GM18868 (cell line): Measurements from ENCODE around the gene RUFY4.
"Not testable (repeated sequence)": the region's sequence is repeated elsewhere in the genome, so short reads cannot be mapped to it uniquely, and the experiment has no call there.

Experiments used
- ATAC-seq: cut with Tn5 transposase; IDR thresholded peaks from one replicate; pipeline ENCODE4 v1.9.1; 2021; ENCODE audit warnings: mild to moderate bottlenecking, moderate library complexity; ENCODE audit not compliant: unreplicated experiment

Gene RUFY4

DNA sequence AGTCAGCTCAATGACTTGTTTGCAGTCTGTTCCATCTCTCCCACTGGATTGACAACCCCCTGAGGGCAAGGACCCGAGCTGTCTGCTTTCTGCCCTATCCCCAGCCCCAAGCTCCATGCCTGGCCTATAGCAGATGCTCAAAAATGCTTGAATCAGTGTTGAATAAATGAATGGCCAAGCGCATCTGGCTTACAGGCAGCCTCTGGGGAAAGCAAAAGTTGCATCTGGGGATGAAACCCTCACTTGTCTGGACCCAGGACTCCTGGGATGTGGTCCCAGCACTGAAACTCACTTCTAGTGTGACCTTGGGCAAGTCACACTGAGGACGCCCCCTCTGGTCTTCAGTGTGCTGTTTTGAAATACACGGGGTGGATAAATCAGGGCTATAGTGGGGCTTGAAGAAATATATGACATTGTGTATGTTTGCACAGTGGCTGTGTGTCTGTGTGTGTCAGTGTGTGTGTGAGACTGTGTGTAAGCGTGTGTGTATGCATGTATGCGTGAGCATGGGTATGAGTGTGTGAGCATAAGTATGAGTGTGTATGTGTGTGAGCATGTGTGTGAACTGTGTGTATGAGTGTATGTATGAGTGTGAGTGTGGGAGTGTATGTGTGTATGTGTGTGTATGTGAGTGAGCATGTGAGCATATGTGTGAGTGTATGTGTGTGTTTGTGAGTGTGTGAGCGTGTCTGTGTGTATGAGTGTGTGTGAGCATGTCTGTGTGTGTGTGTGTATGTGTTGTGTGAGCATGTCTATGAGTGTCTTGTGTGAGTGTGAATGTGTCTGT lies 38.5 kb upstream of the RUFY4 start:
- ATAC-seq, result no peak

DNA sequence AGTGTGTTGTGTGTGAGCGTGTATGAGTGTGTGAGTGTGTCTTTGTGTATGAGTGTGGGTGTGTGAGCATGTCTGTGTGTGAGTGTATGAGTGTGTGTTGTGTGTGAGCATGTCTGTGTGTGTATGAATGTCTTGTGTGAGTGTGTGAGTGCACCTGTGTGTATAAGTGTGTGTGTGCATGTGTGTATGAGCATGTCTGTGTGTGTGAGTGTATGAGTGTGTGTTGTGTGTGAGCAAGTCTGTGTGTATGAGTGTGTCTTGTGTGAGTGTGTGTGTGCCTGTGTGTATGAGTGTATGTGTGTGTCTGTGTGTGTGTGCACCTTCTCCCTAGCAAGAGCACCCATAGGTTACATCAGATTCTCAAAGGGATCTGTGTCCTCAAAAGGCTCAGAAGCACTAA lies 37.8 kb upstream of the RUFY4 start:
- no peak for ATAC-seq

GRCh38 chr2:218031771-218032257 lies 37.2 kb upstream of the RUFY4 start:
- no peak for ATAC-seq

GRCh38 chr2:218032336-218033171 lies 36.5 kb upstream of the RUFY4 start:
- ATAC-seq, result no peak

GRCh38 chr2:218033208-218033589 lies 35.9 kb upstream of the RUFY4 start:
- no peak for ATAC-seq

DNA sequence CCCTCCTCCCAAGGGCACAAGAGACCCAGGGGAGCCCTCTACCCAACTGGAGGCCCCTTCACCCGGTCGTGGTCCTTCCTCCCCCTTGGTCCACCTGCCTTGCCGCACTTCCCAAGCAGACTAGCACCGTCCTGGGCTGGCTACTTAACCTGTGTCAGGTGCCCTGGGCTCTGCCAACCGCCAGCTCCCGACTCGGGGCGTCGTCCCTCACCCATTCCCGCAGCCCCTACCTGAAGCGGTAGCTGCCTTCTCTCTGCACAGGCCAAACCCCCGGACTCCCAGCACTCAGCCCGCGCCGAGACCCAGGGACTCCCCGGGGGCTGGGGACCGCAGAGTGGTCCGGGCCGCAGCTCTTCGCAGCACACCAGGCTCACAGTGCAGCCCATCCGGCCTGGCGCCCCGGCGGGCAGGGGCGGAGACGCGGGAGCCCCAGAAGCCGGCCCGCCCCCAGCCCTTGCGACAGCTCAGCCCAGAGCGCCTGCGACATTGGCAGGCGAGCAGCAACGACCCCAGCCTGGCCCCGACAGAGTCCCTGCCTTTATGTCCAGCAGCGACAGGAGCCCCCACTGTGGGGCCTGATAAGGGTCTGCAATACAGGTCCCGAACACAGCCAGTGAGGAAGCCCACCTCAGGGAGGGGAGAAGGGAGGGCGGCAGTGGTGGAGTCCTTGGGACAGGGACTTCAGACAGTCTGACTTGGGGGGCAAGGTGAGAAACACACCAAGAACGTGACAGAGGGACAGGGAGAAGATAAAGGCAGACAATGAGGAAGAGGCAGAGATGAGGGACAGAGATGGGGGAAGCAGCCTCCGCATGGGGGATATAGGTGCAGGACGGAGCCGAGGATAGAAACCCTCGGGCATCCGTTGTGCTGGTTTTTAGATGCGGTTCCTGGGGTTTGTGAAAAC lies 35.2 kb upstream of the RUFY4 start:
- ATAC-seq, result no peak

DNA sequence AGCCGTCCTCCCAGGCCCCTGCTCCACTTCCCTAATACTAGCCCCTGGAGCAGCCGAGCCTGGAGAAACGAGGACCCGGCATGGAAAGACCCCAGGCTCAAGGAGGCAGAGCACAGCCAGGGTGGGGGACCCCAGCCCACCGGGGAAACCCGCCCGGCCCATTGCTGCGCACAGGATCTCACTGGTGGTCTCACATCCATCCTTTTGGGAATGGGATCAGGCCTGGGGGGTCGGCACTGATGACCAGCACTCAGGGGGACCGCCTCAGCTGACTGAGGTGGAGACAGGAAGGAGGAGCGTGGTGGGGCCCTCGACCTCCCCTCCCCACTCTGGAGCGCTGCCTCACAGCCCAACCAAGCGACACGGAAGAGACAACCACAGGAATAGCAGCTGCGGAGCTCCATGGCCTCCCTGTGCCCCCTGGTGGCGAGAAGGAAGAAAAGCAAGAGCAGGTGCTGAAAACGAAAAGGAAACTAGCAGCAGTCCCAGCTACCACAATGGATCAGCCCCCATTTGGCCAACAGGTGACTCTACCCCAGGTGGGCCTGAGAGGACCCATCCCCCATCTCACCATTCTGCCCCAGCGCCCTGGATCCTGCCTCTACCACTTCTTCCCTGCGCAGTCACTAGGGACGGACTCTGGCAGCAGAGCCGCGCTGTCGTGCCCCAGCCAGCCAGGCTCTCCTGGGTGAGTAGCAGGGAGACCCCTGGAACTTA lies 34.4 kb upstream of the RUFY4 start:
- ATAC-seq, result peak; percentile 76

DNA sequence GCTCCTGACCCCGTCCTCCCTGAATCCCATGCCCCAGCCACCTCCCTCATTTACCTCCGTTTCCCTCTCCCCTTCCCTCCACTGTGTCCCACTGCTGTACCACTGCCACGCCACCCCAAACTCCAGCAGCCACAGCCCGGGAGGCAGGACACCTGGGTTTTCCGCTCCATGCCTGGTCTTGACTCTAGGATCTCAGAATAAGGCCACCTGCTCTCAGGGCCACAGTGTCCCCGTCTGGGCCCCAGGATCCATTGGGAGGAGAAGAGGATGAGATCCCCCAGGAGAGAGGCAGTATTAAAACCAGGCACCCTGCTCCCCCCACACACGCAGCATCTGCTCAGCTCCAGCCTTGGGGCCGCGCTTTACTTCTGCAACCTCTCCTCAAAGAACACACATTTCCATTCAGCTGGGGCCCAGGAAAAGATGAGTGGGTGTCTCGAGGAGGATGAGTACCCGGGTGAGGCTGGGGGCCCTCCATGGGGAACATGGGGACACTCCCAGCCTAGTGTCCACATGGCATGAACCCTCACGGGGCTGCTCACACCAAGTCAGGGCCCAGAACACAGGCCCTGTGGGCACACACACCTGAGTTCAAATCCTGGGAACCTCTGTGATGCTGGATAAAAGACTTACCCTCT lies 33.5 kb upstream of the RUFY4 start:
- ATAC-seq, result no peak

GRCh38 chr2:218036371-218036770 lies 32.7 kb upstream of the RUFY4 start:
- ATAC-seq, result no peak

- no peak for ATAC-seq
Measured at GRCh38 chr2:218039171-218039570, 29.9 kb upstream of the RUFY4 start.

DNA sequence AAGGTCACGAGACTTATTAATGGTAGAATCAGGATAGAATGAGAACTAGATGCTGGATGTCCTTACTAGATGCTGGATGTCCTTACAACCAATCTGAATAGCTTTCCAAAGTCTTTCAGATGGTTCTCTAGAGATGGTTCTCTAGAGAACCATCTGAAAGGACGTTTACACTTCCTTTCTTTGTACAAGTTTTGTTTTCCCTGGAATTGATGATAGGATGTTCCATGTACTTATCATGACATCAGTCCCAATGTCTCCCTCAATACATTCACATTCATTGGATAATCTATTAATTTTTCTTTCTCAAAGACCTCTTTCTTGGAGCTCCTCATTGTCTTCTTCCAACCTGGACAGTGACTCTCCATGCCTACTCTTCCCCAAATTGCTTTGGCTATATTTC lies 28.2 kb upstream of the RUFY4 start:
- no peak for ATAC-seq

- no peak for ATAC-seq
Measured at GRCh38 chr2:218041302-218042168, 27.5 kb upstream of the RUFY4 start.

DNA sequence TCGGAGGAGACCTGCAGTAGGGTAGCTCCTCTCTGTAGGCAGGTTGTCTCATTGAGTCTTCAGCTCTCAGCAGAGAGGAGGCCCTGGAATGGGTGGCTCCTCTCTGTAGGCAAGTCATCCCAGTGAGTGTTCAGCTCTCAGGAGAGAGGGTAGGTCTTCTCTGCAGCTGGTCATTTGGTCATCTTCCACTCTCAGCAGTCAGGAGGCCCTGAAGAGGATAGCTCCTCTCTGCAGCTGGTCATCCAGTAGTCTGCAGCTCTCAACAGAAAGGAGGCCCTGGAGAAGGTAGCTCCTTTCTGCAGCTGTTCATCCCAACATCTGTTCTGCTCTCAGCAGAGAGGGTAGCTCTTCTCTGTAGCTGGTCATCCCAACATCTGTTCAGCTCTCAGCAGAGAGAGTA lies 26.0 kb upstream of the RUFY4 start:
- ATAC-seq, result no peak

GRCh38 chr2:218043701-218044109 lies 25.3 kb upstream of the RUFY4 start:
- ATAC-seq, result no peak

DNA sequence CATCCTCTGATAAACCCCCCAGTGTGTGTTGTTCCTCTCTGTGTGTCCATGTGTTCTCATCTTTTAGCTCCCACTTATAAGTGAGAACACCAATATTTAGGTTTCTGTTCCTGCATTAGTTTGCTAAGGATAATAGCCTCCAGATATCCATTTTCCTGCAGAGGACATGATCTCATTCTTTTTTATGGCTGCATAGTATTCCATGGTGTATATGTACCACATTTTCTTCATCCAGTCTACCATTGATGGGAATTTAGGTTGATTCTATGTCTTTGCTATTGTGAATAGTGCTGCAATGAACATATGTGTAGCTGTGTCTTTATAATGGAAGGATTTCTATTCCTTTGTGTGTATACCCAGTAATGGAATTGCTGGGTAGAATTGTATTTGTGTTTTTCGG lies 24.5 kb upstream of the RUFY4 start:
- not testable (repeated sequence) for ATAC-seq

DNA sequence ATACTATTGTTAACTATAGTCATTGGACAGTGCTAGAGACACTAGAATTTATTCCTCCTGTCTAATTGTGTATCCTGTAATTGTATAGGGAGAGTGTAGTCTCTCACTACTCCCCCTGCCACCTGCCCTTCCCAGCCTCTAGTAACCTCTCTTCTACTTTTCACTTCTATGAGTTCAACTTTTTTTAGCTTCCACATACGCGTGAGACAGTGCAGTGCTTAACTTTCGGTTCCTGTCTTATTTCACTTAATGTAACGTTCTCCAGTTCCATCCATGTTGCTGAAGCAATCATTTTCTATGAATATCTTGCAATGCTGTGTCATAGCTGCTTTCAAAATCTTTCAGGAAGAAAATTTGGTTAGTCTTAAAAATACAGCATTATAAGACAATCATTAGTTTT lies 22.8 kb upstream of the RUFY4 start:
- ATAC-seq, result peak; percentile 88

GRCh38 chr2:218047536-218048225 lies 21.4 kb upstream of the RUFY4 start:
- ATAC-seq, result no peak

GRCh38 chr2:218051903-218052302 lies 17.1 kb upstream of the RUFY4 start:
- no peak for ATAC-seq
